Vagina (tissue), 2 donors: ENCODE data around the gene ZNF777.

Experiments used
- CTCF ChIP-seq, 3 experiments: fragments of 450-650 bp in 2 of 3; fragments of 200-600 bp in 1 of 3; sonication (generic) in 1 of 3; IDR thresholded peaks; one replicate each; pipeline ENCODE4 v1.5.1; 2017 to 2019; ENCODE audit warnings: antibody characterized with exemption in 3 of 3, mild to moderate bottlenecking in 2 of 3, moderate library complexity in 2 of 3
- POLR2A ChIP-seq, 2 donors: fragments of 450-650 bp; IDR thresholded peaks; one replicate each; pipeline ENCODE4 v1.6.1; 2017; ENCODE audit warnings: antibody characterized with exemption in 2 of 2, mild to moderate bottlenecking in 2 of 2, moderate library complexity in 2 of 2

- TF ChIP-seq CTCF (IDR thresholded peaks at IDR 0.05) (no peak), POLR2A (IDR thresholded peaks at IDR 0.05) (no peak)
Measured at GRCh38 chr7:149454750-149455149, 6.1 kb downstream of the ZNF777 start.
